Lower lobe of right lung (tissue), 2 donors: Measurements from ENCODE around the gene TRMT1. TPM values are rescaled to one million over a fixed set of nuclear protein-coding genes. Genes with fewer than 3 reads are reported as not detected.

Source experiments
- ATAC-seq, 2 donors: fragments of 200-7000 bp; cut with Tn5 transposase; one replicate each; pipeline ENCODE4 v1.9.1; 2020 to 2022; ENCODE audit warnings: mild to moderate bottlenecking in 2 of 2, moderate library complexity in 2 of 2
- DNase-seq: peaks from one replicate; pipeline ENCODE4 v3.0.0-alpha.2; 2020
- H3K27ac ChIP-seq: fragments of 200-600 bp; one replicate; pipeline ENCODE4 v1.8.0; 2022
- H3K27me3 ChIP-seq: fragments of 200-600 bp; one replicate; pipeline ENCODE4 v1.8.0; 2022; ENCODE audit warnings: low read depth
- H3K36me3 ChIP-seq: fragments of 200-600 bp; one replicate; pipeline ENCODE4 v1.8.0; 2022; ENCODE audit warnings: mild to moderate bottlenecking
- H3K4me1 ChIP-seq: fragments of 200-600 bp; one replicate; pipeline ENCODE4 v1.8.0; 2022
- H3K4me3 ChIP-seq: fragments of 200-600 bp; one replicate; pipeline ENCODE4 v1.8.0; 2022; ENCODE audit warnings: mild to moderate bottlenecking
- H3K9me3 ChIP-seq: fragments of 200-600 bp; one replicate; pipeline ENCODE4 v1.8.0; 2022
- CTCF ChIP-seq: fragments of 200-600 bp; IDR thresholded peaks from one replicate; pipeline ENCODE4 v1.8.0; 2022; ENCODE audit warnings: antibody characterized with exemption, mild to moderate bottlenecking
- intact Hi-C: fragments of 100-400 bp; cut with DNase I; formaldehyde crosslinking; loops from one replicate; pipeline ENCODE4 v1.11.0; 2022
- total RNA-seq: library from RNA; stranded (reverse); fragmentation: NEBNext Ultra II Directional; extraction: Animal tissue kit (Norgen Biotek cat#: 25700); gene quantifications from one replicate; pipeline ENCODE4 v1.2.1, GENCODE V29; 2021
- donor health status: DM: no; HTN: yes; CAD: no; lungs with severe emphysema.

Gene TRMT1
- total RNA-seq, 1 donor from 2014 or later, result 29.3 TPM

DNA sequence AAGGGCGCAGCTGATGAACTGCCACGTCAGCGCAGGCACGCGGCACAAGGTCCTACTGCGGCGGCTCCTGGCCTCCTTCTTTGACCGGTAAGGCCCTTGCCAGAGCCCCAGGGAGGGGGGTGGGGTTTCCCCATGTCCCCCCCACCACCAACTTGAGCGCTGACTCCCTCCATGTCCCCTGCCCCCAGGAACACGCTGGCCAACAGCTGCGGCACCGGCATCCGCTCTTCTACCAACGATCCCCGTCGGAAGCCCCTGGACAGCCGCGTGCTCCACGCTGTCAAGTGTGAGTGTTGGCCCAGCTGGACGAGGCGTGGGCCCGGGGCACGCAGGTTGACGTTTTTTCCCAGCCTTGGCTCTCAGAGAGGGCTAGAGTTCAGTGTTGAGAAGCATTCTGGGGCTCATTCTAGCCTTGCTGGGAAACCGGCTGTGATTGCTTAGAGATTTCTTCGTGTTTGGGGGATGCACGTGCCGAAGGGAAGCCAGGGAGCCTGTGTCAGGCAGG is 20.8 kb upstream of the TRMT1 start:
- H3K9me3 ChIP-seq, result no peaks in the 10 kb centered on the region
- intact Hi-C loops, result no loop called here
- no peak for TF ChIP-seq CTCF
- H3K4me1 ChIP-seq, result peaks cover 17% of the 10 kb centered on the region
- peaks cover 48% of the 10 kb centered on the region for H3K36me3 ChIP-seq
- no peak overlapping the region for H3K4me3 ChIP-seq
- DNase-seq (no peak), ATAC-seq (no peak)
- no peaks in the 10 kb centered on the region for H3K27me3 ChIP-seq
- H3K27ac ChIP-seq, result no peak overlapping the region

DNA sequence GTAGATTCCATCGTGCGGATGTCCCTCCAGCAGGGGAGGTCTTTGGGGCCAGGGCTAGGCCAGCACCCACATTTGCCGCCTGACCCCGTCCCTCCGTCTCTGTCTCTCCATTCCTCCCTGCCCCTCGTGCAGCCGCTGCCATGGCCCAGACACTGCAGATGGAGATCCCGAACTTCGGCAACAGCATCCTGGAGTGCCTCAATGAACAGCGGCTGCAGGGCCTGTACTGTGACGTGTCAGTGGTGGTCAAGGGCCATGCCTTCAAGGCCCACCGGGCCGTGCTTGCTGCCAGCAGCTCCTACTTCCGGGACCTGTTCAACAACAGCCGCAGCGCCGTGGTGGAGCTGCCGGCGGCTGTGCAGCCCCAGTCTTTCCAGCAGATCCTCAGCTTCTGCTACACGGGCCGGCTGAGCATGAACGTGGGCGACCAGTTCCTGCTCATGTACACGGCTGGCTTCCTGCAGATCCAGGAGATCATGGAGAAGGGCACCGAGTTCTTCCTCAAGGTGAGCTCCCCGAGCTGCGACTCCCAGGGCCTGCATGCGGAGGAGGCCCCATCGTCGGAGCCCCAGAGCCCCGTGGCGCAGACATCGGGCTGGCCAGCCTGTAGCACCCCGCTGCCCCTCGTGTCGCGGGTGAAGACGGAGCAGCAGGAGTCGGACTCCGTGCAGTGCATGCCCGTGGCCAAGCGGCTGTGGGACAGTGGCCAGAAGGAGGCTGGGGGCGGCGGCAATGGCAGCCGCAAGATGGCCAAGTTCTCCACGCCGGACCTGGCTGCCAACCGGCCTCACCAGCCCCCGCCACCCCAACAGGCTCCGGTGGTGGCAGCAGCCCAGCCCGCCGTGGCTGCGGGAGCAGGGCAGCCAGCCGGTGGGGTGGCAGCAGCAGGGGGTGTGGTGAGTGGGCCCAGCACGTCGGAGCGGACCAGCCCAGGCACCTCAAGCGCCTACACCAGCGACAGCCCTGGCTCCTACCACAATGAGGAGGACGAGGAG is 18.8 kb upstream of the TRMT1 start:
- Histone ChIP-seq H3K4me1 (peaks cover 17% of the 10 kb centered on the region), H3K9me3 (no peaks in the 10 kb centered on the region), H3K27ac (peak overlapping the region; percentile 24), H3K27me3 (no peaks in the 10 kb centered on the region), H3K36me3 (peaks cover 48% of the 10 kb centered on the region), H3K4me3 (no peak overlapping the region)
- DNase-seq, result no peak
- TF ChIP-seq CTCF, result no peak
- intact Hi-C loops, result no loop called here
- ATAC-seq, result no peak

DNA sequence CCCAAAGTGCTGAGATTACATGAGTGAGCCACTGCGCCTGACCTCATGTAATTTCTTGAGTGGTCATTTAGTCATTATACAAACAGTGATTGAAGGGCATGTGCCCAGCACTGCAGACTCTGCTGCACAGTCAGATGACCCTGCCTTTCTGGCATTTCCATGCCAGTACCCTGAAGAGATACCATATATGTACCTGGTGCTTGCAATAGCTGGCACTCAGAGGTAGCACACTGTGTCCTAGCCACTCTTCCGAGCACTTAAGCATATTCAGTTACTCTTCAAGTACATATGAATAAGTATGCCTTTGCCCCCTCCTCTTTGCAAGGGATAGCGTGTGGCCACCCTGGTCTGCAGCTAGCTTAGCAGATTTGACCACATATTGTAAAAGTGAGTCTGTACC is 18.1 kb upstream of the TRMT1 start:
- ATAC-seq (peak; percentile 92 to 94), DNase-seq (peak; percentile 65)

DNA sequence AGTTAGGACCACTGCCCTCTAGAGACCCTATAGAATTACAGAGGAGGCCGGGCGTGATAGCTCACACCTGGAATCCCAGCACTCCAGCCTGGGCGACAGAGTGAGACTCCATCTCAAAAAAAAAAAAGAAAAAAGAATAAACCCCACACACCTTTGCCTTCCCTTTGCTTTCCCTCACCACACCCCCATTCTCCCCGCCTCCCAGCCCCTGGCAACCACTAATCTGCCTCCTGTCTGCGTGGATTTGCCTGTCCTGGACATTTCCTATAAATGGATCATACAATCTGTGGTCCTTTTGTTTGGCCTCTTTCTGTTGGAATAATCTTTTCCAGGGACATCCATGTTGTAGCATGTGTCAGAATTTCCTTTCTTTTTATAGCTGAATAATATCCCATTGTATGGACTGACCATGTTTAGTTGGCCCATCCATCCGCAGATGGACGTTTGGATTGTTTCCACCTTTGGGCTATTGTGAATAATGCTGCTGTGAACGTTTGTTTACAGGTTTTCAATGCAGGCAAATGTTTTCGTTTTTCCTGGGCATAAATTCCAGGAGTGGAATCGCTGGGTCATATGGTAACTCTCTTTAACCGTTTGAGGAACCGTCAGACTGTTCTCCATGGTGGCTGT is 16.8 kb upstream of the TRMT1 start:
- no peak for TF ChIP-seq CTCF
- Histone ChIP-seq H3K27ac (peak overlapping the region; percentile 36), H3K4me1 (peaks cover 17% of the 10 kb centered on the region)

More for the DNA sequence above, 18.1 kb upstream of the TRMT1 start:
- Histone ChIP-seq H3K4me3 (no peak overlapping the region), H3K27me3 (no peaks in the 10 kb centered on the region), H3K27ac (peak overlapping the region; percentile 61), H3K9me3 (no peaks in the 10 kb centered on the region), H3K36me3 (peaks cover 44% of the 10 kb centered on the region), H3K4me1 (peaks cover 17% of the 10 kb centered on the region)
- intact Hi-C loops, result no loop called here
- no peak for TF ChIP-seq CTCF

GRCh38 chr19:13132471-13133180 is 16.1 kb upstream of the TRMT1 start:
- Histone ChIP-seq H3K4me3 (no peak overlapping the region), H3K36me3 (peaks cover 30% of the 10 kb centered on the region), H3K27ac (peak overlapping the region; percentile 36), H3K4me1 (peaks cover 17% of the 10 kb centered on the region), H3K9me3 (no peaks in the 10 kb centered on the region), H3K27me3 (no peaks in the 10 kb centered on the region)
- intact Hi-C loops, result no loop called here
- DNase-seq (no peak), ATAC-seq (no peak)
- TF ChIP-seq CTCF, result no peak

More for the DNA sequence above, 16.8 kb upstream of the TRMT1 start:
- Histone ChIP-seq H3K27me3 (no peaks in the 10 kb centered on the region), H3K4me3 (no peak overlapping the region), H3K9me3 (no peaks in the 10 kb centered on the region), H3K36me3 (peaks cover 37% of the 10 kb centered on the region)
- DNase-seq, result no peak
- intact Hi-C loops, result no loop called here
- no peak for ATAC-seq
